GM19239 (cell line): Measurements from ENCODE around the gene CLIC2.

Source experiments
- DNase-seq: peaks from one replicate; pipeline ENCODE4 v3.0.0; 2011; ENCODE audit warnings: low spot score; ENCODE audit not compliant: insufficient read length
- FAIRE-seq: peaks from 2 replicates; lab custom pipeline; 2011; peaks lifted over from hg19 to GRCh38; lab: Jason Lieb, UNC

CLIC2 gene

DNA sequence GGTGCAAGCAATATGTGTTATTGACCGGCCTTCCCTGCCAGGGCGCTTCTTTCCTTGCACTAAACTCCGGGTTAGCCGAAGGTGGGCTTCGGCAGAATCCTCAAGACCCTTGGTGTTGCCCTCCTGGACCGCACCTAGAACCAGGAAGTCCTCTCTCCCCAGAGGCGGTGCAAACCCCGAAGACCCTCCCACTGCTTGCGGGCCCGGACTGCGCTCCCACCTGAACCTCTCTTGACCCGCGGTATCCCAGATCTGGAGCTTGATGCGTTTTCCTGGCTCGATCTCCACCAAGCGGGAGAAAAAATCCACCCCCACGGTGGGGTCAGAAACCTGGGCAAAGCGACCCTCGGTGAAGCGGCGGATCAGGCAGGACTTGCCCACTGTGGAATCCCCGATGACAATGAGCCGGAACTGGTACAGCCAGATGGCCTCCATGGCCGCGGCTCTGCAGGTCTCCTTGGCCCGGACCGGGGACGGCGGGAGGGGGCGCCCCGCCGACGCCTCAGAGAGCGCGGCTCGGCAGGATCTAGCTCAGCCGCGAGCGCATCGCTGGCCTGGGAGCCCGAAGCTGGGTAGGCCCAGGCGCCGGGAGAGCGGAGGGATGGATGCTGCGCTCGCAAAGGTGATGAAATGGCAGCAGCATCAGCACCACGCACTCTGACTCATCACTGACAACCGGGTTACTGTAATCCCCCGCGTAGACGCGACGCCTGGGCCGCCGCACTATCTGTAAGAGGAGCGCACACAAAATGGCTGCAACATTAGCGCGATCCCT is 70.4 kb downstream of the CLIC2 start, which contains the start of gene RAB39B:
RAB39B (minus strand) TSS at position 638 of the 775 bp plus-strand sequence; CDS start at position 435, 203 bp downstream.
- FAIRE-seq (peak; percentile 94), DNase-seq (no peak)

DNA sequence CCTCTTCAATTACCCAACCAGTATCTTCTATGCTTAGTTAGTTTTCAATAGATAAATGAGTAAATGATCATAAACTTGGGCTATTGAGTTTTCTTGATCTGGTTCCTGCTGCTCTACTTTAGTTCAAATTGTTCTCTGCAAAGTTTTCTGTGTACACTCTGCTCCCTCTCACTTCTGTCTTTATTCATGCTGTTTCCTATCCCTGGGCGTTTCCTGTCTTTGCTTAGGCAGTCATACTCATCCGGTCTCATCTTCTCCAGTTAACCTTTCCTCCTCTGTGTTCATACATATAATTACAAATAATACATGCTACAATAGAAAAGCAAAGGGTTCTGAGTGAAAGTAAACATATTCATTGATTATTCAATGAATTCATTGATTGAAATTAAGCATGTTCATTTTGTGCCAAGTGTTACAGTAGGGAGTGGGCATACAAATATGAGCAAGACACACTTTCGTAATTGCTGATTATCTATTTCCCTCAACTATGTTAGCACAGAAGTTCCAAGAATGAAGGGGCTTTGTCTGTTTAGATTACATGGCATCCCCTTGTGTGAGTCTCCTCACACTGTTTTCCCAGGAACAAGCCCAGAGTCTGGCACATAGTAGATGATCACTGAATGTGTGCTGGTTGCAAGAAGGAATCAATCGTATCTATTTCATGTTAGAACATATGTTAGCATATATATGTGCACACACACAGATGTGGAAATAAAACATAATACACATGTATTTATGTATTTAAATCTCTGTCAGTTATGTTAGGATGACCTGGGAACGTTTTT is 71.3 kb downstream of the CLIC2 start:
- DNase-seq: no peak
- FAIRE-seq: peak; percentile 98

- DNase-seq (no peak), FAIRE-seq (peak; percentile 56)
Observed at GRCh38 chrX:155259752-155260151, 74.7 kb downstream of the CLIC2 start.

DNA sequence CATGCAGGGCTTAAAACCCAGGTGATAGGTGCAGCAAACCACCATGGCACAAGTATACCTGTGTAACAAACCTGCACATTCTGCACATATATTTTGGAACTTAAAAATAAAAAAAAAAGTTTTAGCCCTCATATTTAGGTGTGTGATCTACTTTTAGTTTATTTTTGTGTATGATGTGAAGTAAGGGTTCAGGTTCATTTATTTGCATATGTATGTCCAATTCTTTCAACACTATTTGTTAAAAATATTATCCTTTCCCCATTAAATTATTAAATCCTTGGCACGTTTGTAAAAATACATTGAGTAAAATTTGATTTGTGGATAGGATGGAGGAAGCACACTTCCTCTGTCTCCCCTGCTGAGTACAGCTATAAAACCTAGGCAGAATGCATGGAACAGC is 83.0 kb downstream of the CLIC2 start:
- FAIRE-seq (no peak), DNase-seq (no peak)

DNA sequence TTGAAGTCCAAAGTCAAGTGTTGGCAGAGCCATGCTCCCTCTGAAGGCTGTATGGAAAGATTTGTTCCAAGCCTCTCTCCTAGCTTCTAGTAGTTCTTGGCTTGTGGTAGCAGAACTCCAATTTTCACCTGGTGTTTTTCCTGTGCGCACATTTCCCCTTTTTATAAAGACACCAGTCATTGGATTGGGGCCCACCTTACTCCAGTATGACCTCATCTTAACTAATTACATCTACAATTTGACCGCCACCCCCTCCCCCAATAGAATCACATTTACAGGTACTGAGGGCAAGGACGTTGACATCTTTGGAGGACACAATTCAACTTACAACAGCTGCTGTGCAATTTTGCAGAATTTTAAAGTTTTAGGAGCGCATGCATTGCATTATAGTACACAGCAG is 86.9 kb downstream of the CLIC2 start:
- FAIRE-seq (no peak), DNase-seq (no peak)

GRCh38 chrX:155246748-155247147 is 87.7 kb downstream of the CLIC2 start:
- FAIRE-seq: no peak
- DNase-seq: no peak

DNA sequence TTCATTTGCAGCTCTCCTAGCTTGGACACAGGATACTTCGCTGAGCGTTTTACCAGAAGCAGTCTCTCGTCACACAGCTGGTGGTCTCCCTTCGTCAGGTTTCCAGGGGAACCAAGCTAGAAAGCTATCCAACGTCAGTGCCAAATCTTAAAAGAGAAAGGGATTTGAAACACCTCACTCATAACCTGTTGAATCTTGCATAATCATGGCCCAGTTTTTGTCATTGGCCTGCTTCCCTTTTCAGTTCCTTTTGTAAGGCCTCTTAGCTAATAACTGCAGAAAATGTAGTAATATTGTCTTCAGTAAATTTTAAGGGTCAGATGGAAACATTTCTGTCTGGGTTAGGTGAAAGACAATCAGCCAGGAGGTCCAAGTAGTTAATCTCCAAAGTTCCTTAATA is 92.1 kb downstream of the CLIC2 start:
- no peak for DNase-seq
- FAIRE-seq: no peak

- DNase-seq: no peak
- FAIRE-seq: no peak
Observed at GRCh38 chrX:155237719-155238118, 96.7 kb downstream of the CLIC2 start.

GRCh38 chrX:155235891-155236290 is 98.5 kb downstream of the CLIC2 start:
- DNase-seq: no peak
- no peak for FAIRE-seq

DNA sequence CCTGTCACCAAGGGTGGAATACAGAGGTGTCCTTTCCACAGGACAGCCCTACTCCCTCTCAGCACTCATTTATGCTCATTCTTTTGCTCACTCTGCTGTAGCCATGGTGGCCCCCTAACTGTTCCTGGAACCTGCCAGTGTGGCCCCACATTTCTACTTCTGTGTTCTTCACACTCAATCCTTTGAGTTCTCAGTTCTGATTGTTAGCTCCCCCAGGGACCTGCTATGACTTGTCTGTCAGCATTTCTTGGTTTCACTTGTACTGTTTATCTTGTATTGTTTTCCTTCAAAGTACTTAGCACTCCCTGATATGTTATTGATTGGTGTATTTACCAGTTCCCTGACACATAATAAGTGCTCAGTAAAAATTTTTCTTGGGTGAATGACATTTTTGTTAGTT is 103.3 kb downstream of the CLIC2 start:
- DNase-seq: no peak
- FAIRE-seq: peak; percentile 55
